D721Med (cell line): ENCODE measurements around the gene PKM.
A peak's percentile ranks its signal among the peaks of the same experiment; 100 is the strongest.

Experiments used
- DNase-seq: peaks from one replicate; pipeline ENCODE4 v3.0.0; 2011; ENCODE audit warnings: low spot score; ENCODE audit not compliant: insufficient read length
- FAIRE-seq: peaks from 2 replicates; lab custom pipeline; 2011; peaks lifted over from hg19 to GRCh38; lab: Jason Lieb, UNC
- TF ChIP-seq, protein P1 (sequence below): IDR thresholded peaks from 2 replicates; pipeline ENCODE4 v1.5.1; 2012; ENCODE audit warnings: mild to moderate bottlenecking, control low read depth; ENCODE audit not compliant: insufficient read depth; ENCODE audit errors: missing control alignments

The PKM gene

DNA sequence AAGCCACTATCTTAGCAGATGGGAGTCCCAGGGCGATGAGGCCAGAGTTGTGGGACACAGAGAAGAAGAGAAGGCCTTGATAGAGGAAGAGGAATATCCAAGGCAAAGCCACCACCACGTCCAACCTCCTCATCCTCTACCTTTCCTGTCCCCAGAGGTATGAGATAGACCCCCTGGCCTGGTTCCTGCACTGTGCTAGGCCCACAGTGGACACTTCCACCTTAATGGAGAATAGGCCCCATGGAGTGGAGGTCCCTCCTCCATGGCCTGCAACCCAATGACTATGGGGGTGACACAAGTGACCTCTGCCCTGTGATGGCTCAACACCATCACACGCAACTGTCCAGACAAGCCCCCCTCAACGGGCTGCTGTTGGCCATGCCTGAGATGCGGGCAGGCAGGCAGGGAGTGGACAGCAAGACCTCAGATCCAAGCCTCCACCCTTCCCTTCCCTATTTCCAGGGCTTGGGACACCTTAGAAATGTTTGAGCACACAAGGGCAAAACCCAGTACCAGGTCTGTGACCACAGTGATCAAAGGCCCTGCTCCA, 70.2 kb downstream of the PKM start:
- DNase-seq (no peak), FAIRE-seq (no peak)

DNA sequence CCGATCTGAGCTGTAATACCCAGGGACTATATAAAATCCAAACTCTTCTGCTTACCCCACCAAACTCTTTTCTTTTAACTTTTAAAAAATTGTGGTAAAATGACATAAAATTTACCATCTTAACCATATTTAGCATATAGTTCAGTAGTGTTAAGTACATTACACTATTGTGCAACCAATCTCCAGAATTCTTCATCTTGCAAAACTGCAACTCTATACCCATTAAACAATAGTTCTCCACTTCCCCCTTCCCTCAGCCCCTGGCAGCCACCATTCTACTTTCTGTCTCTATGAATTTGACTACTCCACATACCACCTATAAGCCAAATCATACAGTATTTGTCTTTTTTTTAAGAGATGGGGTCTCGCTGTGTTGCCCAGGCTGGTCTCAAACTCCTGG, 74.1 kb downstream of the PKM start:
- TF ChIP-seq, protein P1, sequence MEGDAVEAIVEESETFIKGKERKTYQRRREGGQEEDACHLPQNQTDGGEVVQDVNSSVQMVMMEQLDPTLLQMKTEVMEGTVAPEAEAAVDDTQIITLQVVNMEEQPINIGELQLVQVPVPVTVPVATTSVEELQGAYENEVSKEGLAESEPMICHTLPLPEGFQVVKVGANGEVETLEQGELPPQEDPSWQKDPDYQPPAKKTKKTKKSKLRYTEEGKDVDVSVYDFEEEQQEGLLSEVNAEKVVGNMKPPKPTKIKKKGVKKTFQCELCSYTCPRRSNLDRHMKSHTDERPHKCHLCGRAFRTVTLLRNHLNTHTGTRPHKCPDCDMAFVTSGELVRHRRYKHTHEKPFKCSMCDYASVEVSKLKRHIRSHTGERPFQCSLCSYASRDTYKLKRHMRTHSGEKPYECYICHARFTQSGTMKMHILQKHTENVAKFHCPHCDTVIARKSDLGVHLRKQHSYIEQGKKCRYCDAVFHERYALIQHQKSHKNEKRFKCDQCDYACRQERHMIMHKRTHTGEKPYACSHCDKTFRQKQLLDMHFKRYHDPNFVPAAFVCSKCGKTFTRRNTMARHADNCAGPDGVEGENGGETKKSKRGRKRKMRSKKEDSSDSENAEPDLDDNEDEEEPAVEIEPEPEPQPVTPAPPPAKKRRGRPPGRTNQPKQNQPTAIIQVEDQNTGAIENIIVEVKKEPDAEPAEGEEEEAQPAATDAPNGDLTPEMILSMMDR: no peak
- FAIRE-seq (no peak), DNase-seq (no peak)

More for the DNA sequence above, 70.2 kb downstream of the PKM start:
- TF ChIP-seq, protein P1: no peak

DNA sequence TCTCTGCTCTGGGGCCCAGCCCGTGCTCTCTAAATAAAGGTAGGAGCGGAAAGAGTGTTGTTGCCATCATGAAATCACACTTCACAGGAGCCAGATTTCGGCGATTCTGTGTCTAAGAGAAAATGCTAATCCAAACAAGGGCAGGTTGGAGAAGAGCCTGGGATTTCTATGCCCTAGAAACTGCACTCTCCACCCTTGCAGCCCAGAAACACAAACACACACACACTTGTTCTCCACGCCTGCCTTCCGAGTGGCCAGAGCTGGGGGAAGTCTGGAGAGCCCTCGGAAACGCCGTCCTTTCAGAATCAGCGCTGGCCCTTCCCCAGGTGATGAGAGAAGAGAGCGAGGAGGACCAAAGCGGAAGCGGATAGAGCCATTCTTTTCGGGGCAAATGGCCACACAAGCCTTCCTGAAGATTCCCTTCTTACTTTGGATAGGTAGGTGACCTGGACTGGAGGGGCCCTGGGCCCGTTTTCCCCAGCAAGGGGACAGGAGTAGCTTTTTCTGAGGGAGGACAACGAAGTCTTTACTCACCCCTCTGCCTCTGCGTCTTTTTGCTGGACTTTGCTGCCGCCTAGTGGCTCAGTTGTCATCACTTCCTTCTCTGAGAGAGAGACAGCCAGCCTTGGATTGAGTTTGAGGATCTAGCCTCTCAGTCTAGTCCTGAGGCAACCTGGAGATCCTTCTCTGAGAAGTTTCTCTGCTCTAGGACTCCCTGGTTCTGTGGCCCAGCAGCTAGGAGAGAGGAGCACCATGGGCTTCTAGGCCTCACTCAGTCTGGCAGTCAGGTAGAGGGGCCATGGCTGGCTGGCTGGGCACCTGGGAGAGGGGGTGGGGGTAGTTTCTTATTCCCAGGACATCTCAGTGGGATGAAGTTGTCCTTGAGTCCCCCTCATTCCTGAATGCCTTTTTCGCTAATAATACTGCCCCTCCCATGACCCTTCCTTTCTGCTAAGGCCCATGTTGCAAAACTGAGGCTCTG, 75.1 kb downstream of the PKM start:
- peak; percentile 90 for FAIRE-seq
- TF ChIP-seq, protein P1: peak; percentile 97
- peak; percentile 47 for DNase-seq

DNA sequence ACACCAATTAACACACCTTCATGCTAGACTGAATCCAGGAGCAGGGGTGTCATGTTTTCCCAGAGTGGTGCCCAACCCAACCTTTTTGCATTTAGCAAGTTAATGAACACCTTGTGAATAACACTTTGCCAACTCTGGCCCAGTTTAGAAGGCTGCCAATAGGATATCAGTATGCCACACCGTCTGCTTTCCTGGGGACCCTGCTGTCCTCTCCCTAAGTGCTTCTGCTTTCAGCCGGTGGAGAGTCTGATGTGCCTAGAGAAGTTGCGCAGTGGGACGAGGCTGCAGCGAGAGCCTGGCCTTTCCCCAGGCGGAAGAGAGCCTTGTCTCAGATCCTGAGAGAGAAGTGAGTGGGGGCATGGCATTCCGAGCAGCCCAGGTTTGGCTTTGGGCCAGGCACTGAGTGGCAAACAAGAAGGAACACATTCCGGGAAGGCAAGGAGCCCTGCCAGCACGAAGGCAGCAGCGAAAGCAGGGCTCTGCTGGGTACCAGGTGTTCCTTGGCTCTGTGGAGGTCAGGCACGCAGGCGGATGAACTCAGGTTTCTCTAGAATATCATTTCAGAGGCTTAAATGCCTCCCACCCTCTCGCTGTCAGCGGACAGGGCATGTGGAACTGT, 75.9 kb downstream of the PKM start:
- FAIRE-seq (no peak), DNase-seq (no peak)
- TF ChIP-seq, protein P1: no peak

DNA sequence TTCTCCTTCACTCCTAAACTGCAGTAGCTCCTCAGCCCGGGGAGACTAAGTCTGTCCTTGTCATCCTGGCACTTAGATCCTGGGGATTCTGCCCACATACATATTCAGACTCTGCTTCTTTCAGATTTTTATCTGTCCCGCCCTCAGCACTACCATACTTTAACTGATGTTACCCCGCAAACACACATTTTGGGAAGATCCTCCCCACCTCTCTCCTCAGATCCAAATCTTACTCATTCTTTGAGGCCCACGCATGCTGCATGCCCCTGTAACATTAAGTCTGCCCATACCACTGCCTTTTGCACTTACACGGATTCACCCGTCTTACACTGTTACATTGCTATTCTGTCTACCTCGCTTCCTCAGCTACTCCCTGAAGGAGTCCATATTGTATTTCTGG, 76.7 kb downstream of the PKM start:
- TF ChIP-seq, protein P1: no peak
- no peak for FAIRE-seq

DNA sequence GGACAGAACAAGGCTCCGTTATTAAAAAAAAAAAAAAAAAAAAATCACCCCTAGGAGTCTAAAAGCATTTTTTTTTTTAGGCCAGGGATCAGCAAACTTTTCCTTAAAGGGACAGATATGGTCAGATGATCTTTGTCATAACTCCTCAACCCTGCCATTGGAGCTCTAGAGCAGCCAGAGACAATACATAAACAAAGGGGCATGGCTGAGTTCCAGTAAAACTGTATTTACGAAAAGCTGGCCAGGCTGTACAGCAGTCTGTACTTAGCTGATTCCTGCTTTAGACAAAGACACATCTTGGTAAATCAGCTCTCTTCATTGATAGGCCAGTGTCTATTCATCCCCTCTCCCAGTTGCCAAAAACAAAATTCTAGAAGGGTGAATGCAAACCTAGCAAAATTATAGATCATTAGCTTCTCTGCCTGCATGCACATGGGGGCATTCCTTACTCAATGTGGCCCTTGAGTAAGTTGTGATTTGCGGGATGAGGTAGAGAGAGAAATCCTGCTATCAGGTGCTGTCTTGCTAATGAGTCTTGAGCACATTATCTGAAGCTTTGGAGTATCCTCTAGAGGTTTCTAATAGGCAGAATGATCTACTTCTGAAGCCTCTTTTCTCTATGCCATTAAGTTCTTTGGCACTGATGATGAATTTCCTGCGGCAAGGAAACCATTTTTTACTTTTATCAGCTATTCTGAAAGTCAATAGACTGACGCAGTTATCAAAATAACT, 77.6 kb downstream of the PKM start:
- TF ChIP-seq, protein P1: no peak
- no peak for DNase-seq
- FAIRE-seq: no peak

More for the DNA sequence above, 76.7 kb downstream of the PKM start:
- no peak for DNase-seq
